Frontal cortex (tissue), 4 donors: ENCODE measurements around the gene NPIPB9. TPM values are rescaled to one million over a fixed set of nuclear protein-coding genes. Genes with fewer than 3 reads are reported as not detected.
"Not testable (repeated sequence)": the region's sequence is repeated elsewhere in the genome, so short reads cannot be mapped to it uniquely, and the experiment has no call there.

ENCODE experiments used
- DNase-seq, 2 donors: peaks; one replicate each; pipeline ENCODE4 v3.0.0; 2012; ENCODE audit warnings: low spot score in 2 of 2
- FAIRE-seq: peaks from 2 replicates; lab custom pipeline; 2012; peaks lifted over from hg19 to GRCh38; lab: Jason Lieb, UNC
- total RNA-seq: library from RNA; depleted of rRNA; stranded (reverse); fragments of >200 nt; gene quantifications from one replicate; pipeline ENCODE4 v1.2.3, GENCODE V29; 2014
- donor health status: control.
- donor health status: control.
- donor health status: control.

Gene NPIPB9
- total RNA-seq, result 2.4 TPM

GRCh38 chr16:28751487-28751886 lies at the start of gene NPIPB9:
Gene NPIPB9 (plus strand): TSS chr16:28751787.
- not testable (repeated sequence) for DNase-seq, FAIRE-seq

GRCh38 chr16:28704246-28704645 lies 47.3 kb upstream of the NPIPB9 start:
- FAIRE-seq, result not testable (repeated sequence)

GRCh38 chr16:28711220-28712083 lies 40.1 kb upstream of the NPIPB9 start, which contains the start of gene EIF3C:
Gene EIF3C (plus strand): TSS chr16:28711464. CDS start chr16:28711687, 223 bp downstream.
- not testable (repeated sequence) for DNase-seq, FAIRE-seq

More at GRCh38 chr16:28704246-28704645, 47.3 kb upstream of the NPIPB9 start:
- not testable (repeated sequence) for DNase-seq

GRCh38 chr16:28722852-28723650 lies 28.5 kb upstream of the NPIPB9 start:
- not testable (repeated sequence) for DNase-seq, FAIRE-seq

- not testable (repeated sequence) for FAIRE-seq, DNase-seq
Observed at GRCh38 chr16:28731253-28731652, 20.3 kb upstream of the NPIPB9 start.

- not testable (repeated sequence) for FAIRE-seq, DNase-seq
Observed at GRCh38 chr16:28732455-28733124, 19.0 kb upstream of the NPIPB9 start.

- FAIRE-seq, DNase-seq: not testable (repeated sequence)
Observed at GRCh38 chr16:28739787-28740186, 11.8 kb upstream of the NPIPB9 start.

- not testable (repeated sequence) for DNase-seq, FAIRE-seq
Observed at GRCh38 chr16:28740631-28741030, 11.0 kb upstream of the NPIPB9 start.

- DNase-seq, FAIRE-seq: not testable (repeated sequence)
Observed at GRCh38 chr16:28741295-28741694, 10.3 kb upstream of the NPIPB9 start.

GRCh38 chr16:28746618-28747350 lies 4.8 kb upstream of the NPIPB9 start:
- not testable (repeated sequence) for DNase-seq, FAIRE-seq

GRCh38 chr16:28749997-28750465 lies 1.6 kb upstream of the NPIPB9 start:
- not testable (repeated sequence) for FAIRE-seq

GRCh38 chr16:28750469-28751067 lies 1.0 kb upstream of the NPIPB9 start:
- DNase-seq, FAIRE-seq: not testable (repeated sequence)

More at GRCh38 chr16:28749997-28750465, 1.6 kb upstream of the NPIPB9 start:
- not testable (repeated sequence) for DNase-seq

- FAIRE-seq, DNase-seq: not testable (repeated sequence)
Observed at GRCh38 chr16:28781697-28782096, 30.1 kb downstream of the NPIPB9 start.

- FAIRE-seq, DNase-seq: not testable (repeated sequence)
Observed at GRCh38 chr16:28782357-28782756, 30.8 kb downstream of the NPIPB9 start.

GRCh38 chr16:28802235-28803019 lies 50.8 kb downstream of the NPIPB9 start:
- FAIRE-seq, DNase-seq: not testable (repeated sequence)

- DNase-seq, FAIRE-seq: not testable (repeated sequence)
Observed at GRCh38 chr16:28807445-28808120, 56.0 kb downstream of the NPIPB9 start.

- DNase-seq, result no peak
- no peak for FAIRE-seq
Observed at GRCh38 chr16:28820016-28820415, 68.4 kb downstream of the NPIPB9 start.
